ENCODE data around the gene SPEM3.

The SPEM3 gene

DNA sequence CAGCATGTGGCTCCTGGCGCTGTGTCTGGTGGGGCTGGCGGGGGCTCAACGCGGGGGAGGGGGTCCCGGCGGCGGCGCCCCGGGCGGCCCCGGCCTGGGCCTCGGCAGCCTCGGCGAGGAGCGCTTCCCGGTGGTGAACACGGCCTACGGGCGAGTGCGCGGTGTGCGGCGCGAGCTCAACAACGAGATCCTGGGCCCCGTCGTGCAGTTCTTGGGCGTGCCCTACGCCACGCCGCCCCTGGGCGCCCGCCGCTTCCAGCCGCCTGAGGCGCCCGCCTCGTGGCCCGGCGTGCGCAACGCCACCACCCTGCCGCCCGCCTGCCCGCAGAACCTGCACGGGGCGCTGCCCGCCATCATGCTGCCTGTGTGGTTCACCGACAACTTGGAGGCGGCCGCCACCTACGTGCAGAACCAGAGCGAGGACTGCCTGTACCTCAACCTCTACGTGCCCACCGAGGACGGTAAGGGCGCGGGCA, 20.4 kb upstream of the SPEM3 start:
- TF ChIP-seq ZNF8 (CRISPR knock-in tag; IDR thresholded peaks at IDR 0.05) (no peak), CSDC2 (CRISPR knock-in tag; IDR thresholded peaks at IDR 0.05) (no peak), ZFP3 (CRISPR knock-in tag; IDR thresholded peaks at IDR 0.05) (no peak), ESRRG (CRISPR knock-in tag; IDR thresholded peaks at IDR 0.05) (no peak), PPARA (CRISPR knock-in tag; IDR thresholded peaks at IDR 0.05; ENCODE audit: borderline replicate concordance) (no peak), OSR1 (CRISPR knock-in tag; IDR thresholded peaks at IDR 0.05) (no peak), ZC3H10 (CRISPR knock-in tag; IDR thresholded peaks at IDR 0.05) (no peak), RARB (CRISPR knock-in tag; IDR thresholded peaks at IDR 0.05) (no peak), SNAI2 (CRISPR knock-in tag; IDR thresholded peaks at IDR 0.05) (no peak), TOX (CRISPR knock-in tag; IDR thresholded peaks at IDR 0.05; ENCODE audit: borderline replicate concordance) (no peak), GLIS3 (CRISPR knock-in tag; IDR thresholded peaks at IDR 0.05) (no peak), ZNF70 (CRISPR knock-in tag; IDR thresholded peaks at IDR 0.05) (no peak), ZFP30 (CRISPR knock-in tag; IDR thresholded peaks at IDR 0.05) (no peak), ARNTL (CRISPR knock-in tag; IDR thresholded peaks at IDR 0.05; ENCODE audit: borderline replicate concordance, low read depth) (no peak), ISL1 (CRISPR knock-in tag; IDR thresholded peaks at IDR 0.05) (no peak)
- TF ChIP-seq, protein P1, sequence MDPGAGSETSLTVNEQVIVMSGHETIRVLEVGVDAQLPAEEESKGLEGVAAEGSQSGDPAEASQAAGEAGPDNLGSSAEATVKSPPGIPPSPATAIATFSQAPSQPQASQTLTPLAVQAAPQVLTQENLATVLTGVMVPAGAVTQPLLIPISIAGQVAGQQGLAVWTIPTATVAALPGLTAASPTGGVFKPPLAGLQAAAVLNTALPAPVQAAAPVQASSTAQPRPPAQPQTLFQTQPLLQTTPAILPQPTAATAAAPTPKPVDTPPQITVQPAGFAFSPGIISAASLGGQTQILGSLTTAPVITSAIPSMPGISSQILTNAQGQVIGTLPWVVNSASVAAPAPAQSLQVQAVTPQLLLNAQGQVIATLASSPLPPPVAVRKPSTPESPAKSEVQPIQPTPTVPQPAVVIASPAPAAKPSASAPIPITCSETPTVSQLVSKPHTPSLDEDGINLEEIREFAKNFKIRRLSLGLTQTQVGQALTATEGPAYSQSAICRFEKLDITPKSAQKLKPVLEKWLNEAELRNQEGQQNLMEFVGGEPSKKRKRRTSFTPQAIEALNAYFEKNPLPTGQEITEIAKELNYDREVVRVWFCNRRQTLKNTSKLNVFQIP (CRISPR knock-in tag; IDR thresholded peaks at IDR 0.05; ENCODE audit: borderline replicate concordance, low read depth) = no peak
- TF ChIP-seq, protein P2, sequence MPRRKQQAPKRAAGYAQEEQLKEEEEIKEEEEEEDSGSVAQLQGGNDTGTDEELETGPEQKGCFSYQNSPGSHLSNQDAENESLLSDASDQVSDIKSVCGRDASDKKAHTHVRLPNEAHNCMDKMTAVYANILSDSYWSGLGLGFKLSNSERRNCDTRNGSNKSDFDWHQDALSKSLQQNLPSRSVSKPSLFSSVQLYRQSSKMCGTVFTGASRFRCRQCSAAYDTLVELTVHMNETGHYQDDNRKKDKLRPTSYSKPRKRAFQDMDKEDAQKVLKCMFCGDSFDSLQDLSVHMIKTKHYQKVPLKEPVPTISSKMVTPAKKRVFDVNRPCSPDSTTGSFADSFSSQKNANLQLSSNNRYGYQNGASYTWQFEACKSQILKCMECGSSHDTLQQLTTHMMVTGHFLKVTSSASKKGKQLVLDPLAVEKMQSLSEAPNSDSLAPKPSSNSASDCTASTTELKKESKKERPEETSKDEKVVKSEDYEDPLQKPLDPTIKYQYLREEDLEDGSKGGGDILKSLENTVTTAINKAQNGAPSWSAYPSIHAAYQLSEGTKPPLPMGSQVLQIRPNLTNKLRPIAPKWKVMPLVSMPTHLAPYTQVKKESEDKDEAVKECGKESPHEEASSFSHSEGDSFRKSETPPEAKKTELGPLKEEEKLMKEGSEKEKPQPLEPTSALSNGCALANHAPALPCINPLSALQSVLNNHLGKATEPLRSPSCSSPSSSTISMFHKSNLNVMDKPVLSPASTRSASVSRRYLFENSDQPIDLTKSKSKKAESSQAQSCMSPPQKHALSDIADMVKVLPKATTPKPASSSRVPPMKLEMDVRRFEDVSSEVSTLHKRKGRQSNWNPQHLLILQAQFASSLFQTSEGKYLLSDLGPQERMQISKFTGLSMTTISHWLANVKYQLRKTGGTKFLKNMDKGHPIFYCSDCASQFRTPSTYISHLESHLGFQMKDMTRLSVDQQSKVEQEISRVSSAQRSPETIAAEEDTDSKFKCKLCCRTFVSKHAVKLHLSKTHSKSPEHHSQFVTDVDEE (CRISPR knock-in tag; IDR thresholded peaks at IDR 0.05) = no peak
- TF ChIP-seq, protein P3, sequence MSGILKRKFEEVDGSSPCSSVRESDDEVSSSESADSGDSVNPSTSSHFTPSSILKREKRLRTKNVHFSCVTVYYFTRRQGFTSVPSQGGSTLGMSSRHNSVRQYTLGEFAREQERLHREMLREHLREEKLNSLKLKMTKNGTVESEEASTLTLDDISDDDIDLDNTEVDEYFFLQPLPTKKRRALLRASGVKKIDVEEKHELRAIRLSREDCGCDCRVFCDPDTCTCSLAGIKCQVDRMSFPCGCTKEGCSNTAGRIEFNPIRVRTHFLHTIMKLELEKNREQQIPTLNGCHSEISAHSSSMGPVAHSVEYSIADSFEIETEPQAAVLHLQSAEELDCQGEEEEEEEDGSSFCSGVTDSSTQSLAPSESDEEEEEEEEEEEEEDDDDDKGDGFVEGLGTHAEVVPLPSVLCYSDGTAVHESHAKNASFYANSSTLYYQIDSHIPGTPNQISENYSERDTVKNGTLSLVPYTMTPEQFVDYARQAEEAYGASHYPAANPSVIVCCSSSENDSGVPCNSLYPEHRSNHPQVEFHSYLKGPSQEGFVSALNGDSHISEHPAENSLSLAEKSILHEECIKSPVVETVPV (CRISPR knock-in tag; IDR thresholded peaks at IDR 0.05) = no peak
- TF ChIP-seq, protein P4, sequence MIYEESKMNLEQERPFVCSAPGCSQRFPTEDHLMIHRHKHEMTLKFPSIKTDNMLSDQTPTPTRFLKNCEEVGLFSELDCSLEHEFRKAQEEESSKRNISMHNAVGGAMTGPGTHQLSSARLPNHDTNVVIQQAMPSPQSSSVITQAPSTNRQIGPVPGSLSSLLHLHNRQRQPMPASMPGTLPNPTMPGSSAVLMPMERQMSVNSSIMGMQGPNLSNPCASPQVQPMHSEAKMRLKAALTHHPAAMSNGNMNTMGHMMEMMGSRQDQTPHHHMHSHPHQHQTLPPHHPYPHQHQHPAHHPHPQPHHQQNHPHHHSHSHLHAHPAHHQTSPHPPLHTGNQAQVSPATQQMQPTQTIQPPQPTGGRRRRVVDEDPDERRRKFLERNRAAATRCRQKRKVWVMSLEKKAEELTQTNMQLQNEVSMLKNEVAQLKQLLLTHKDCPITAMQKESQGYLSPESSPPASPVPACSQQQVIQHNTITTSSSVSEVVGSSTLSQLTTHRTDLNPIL (CRISPR knock-in tag; IDR thresholded peaks at IDR 0.05; ENCODE audit: low read depth) = no peak
- TF ChIP-seq, protein P5, sequence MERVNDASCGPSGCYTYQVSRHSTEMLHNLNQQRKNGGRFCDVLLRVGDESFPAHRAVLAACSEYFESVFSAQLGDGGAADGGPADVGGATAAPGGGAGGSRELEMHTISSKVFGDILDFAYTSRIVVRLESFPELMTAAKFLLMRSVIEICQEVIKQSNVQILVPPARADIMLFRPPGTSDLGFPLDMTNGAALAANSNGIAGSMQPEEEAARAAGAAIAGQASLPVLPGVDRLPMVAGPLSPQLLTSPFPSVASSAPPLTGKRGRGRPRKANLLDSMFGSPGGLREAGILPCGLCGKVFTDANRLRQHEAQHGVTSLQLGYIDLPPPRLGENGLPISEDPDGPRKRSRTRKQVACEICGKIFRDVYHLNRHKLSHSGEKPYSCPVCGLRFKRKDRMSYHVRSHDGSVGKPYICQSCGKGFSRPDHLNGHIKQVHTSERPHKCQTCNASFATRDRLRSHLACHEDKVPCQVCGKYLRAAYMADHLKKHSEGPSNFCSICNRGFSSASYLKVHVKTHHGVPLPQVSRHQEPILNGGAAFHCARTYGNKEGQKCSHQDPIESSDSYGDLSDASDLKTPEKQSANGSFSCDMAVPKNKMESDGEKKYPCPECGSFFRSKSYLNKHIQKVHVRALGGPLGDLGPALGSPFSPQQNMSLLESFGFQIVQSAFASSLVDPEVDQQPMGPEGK (CRISPR knock-in tag; IDR thresholded peaks at IDR 0.05; ENCODE audit: borderline replicate concordance) = no peak
- no peak for ATAC-seq

DNA sequence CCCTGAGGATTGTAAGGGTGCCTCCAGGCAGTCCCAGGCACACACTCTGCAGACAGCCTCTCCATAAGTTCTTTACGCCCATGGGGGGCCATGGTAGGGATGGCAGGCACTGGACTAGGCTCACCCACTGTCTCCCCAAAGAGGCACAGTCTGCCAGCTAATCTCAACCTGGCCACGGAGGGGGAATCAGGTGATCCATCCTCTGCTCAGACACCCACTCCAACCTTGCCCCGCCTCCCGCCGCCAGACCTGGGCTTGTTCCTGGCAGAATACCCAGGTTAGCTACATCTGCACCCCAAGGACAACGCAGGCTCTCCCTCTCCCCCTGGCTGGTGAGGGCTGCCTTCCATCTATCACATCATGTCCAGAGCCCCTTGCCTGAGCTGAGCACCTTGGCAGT, 19.8 kb upstream of the SPEM3 start:
- ATAC-seq = no peak
- TF ChIP-seq ZNF70 (CRISPR knock-in tag; IDR thresholded peaks at IDR 0.05) (no peak), TOX (CRISPR knock-in tag; IDR thresholded peaks at IDR 0.05; ENCODE audit: borderline replicate concordance) (no peak), ISL1 (CRISPR knock-in tag; IDR thresholded peaks at IDR 0.05) (no peak), SNAI2 (CRISPR knock-in tag; IDR thresholded peaks at IDR 0.05) (no peak), GLIS3 (CRISPR knock-in tag; IDR thresholded peaks at IDR 0.05) (no peak), ZNF565 (CRISPR knock-in tag; conservative IDR thresholded peaks at IDR 0.05; ENCODE audit: low read depth) (no peak)
- TF ChIP-seq, protein P5 (CRISPR knock-in tag; IDR thresholded peaks at IDR 0.05; ENCODE audit: borderline replicate concordance) = no peak
- TF ChIP-seq, protein P4 (CRISPR knock-in tag; IDR thresholded peaks at IDR 0.05; ENCODE audit: low read depth) = no peak
